NCI-H1417 treated with DMSO at 0.1 percent for 48 hours (cell line): Measurements from ENCODE around the gene TBC1D4.
"Not testable (repeated sequence)": the region's sequence is repeated elsewhere in the genome, so short reads cannot be mapped to it uniquely, and the experiment has no call there.

Source experiments
- DNase-seq: peaks from one replicate; lab custom pipeline; 2025; lab: John Stamatoyannopoulos, UW

The TBC1D4 gene

GRCh38 chr13:75319254-75319653, 162.7 kb downstream of the TBC1D4 start:
- DNase-seq: no peak

- DNase-seq: no peak
Measured at GRCh38 chr13:75318138-75318833, 163.7 kb downstream of the TBC1D4 start.

- no peak for DNase-seq
Measured at GRCh38 chr13:75316427-75316826, 165.5 kb downstream of the TBC1D4 start.

GRCh38 chr13:75312884-75313520, 169.0 kb downstream of the TBC1D4 start:
- no peak for DNase-seq

GRCh38 chr13:75309981-75310580, 171.9 kb downstream of the TBC1D4 start:
- DNase-seq: no peak

- no peak for DNase-seq
Measured at GRCh38 chr13:75308222-75308621, 173.7 kb downstream of the TBC1D4 start.

- no peak for DNase-seq
Measured at GRCh38 chr13:75307370-75307949, 174.5 kb downstream of the TBC1D4 start.

GRCh38 chr13:75306967-75307366, 175.0 kb downstream of the TBC1D4 start:
- DNase-seq: not testable (repeated sequence)

GRCh38 chr13:75305059-75305458, 176.9 kb downstream of the TBC1D4 start:
- no peak for DNase-seq

GRCh38 chr13:75303263-75303662, 178.7 kb downstream of the TBC1D4 start:
- DNase-seq: no peak

- no peak for DNase-seq
Measured at GRCh38 chr13:75302071-75302698, 179.8 kb downstream of the TBC1D4 start.

GRCh38 chr13:75299913-75300862, 181.8 kb downstream of the TBC1D4 start:
- DNase-seq: no peak

GRCh38 chr13:75299246-75299645, 182.7 kb downstream of the TBC1D4 start:
- no peak for DNase-seq

GRCh38 chr13:75296641-75297040, 185.3 kb downstream of the TBC1D4 start:
- no peak for DNase-seq

- no peak for DNase-seq
Measured at GRCh38 chr13:75295201-75295600, 186.8 kb downstream of the TBC1D4 start.

- DNase-seq: no peak
Measured at GRCh38 chr13:75294110-75294509, 187.9 kb downstream of the TBC1D4 start.

- DNase-seq: no peak
Measured at GRCh38 chr13:75285310-75285709, 196.7 kb downstream of the TBC1D4 start.

GRCh38 chr13:75279834-75280369, 202.1 kb downstream of the TBC1D4 start:
- no peak for DNase-seq

- not testable (repeated sequence) for DNase-seq
Measured at GRCh38 chr13:75273695-75274094, 208.3 kb downstream of the TBC1D4 start.

- no peak for DNase-seq
Measured at GRCh38 chr13:75271846-75272245, 210.1 kb downstream of the TBC1D4 start.

GRCh38 chr13:75268481-75268880, 213.5 kb downstream of the TBC1D4 start:
- not testable (repeated sequence) for DNase-seq
